ENCODE data around the gene HPCAL1. TPM values are rescaled to one million over a fixed set of nuclear protein-coding genes. Genes with fewer than 3 reads are reported as not detected.

The HPCAL1 gene
- total and polyA plus RNA-seq, 2 of the 4 experiments (the other 2 are of a cell fraction) = 8.2 to 33.7 TPM

DNA sequence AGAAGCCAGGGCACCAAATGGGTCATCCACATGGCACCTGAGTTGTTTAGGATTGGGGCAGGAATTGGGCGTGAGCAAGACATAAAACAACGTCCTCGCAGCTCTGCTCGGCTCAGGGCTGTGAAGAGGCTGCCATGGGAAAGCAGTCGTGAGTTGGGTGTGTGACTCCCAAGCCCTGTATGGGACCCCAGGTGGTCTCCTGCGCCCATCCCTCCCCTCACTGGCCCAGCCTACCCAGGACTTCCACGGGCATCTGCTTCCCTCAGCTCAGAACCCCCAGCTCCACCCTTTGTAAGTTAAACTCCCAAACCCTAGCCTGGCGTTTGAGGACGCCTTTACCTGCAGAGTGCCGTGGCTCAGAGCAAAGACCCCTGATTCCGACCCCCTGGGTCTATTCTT, 23.2 kb upstream of the HPCAL1 start:
- dilution Hi-C loops (cut with HindIII; ENCODE audit: low sequenced_read_pairs, unreplicated experiment) (no loop called here), intact Hi-C loops (cut with micrococcal nuclease) (no loop called here), in situ Hi-C loops (cut with MboI; ENCODE audit: low sequenced_read_pairs) (no loop called here)
- Histone ChIP-seq H3K36me3 (ENCODE audit: control insufficient read depth, insufficient read depth, low read length) (no peaks in the 10 kb centered on the region), H3K4ac (ENCODE audit: low read depth, low read length) (no peak overlapping the region), H4K20me1 (ENCODE audit: insufficient read depth, low read length) (no peaks in the 10 kb centered on the region), H3K27me3 (ENCODE audit: control insufficient read depth, insufficient read depth, low read length) (no peaks in the 10 kb centered on the region), H3K14ac (replicated peaks; ENCODE audit: low read depth, low read length) (no peak overlapping the region), H3K18ac (ENCODE audit: low read depth, low read length) (no peak overlapping the region), H2BK15ac (ENCODE audit: low read depth, low read length) (peak overlapping the region; percentile 45; the same call in 2 of the 3 replicates), H3K9me1 (ENCODE audit: insufficient read depth, low read length) (peaks cover 16% of the 10 kb centered on the region), H2BK120ac (ENCODE audit: low read depth, low read length) (no peak overlapping the region; the same call in 1 of the 2 replicates), H3K4me1 (ENCODE audit: control insufficient read depth, insufficient read depth, low read length) (peaks cover 18% of the 10 kb centered on the region), H3K27ac (ENCODE audit: insufficient read depth, low read length) (no peak overlapping the region), H3K56ac (ENCODE audit: extremely low read depth, insufficient read depth, low read length) (no peak overlapping the region), H3K23ac (ENCODE audit: low read depth, low read length) (no peak overlapping the region), H3K4me3 (ENCODE audit: insufficient read depth, low read depth, low read length) (no peak overlapping the region), H2AK5ac (ENCODE audit: low read depth, low read length) (peak overlapping the region; percentile 49), H3K4me2 (ENCODE audit: low read depth, low read length) (no peak overlapping the region), H2AK9ac (replicated peaks; ENCODE audit: low read depth, low read length, poor library complexity) (peak overlapping the region; percentile 10), H3K9me3 (ENCODE audit: control insufficient read depth, insufficient read depth, low read length) (no peaks in the 10 kb centered on the region), H2AFZ (replicated peaks; ENCODE audit: low read length, poor library complexity) (peak overlapping the region; percentile 33), H4K8ac (ENCODE audit: low read depth in 2 of 2, low read length in 2 of 2) (no peak overlapping the region), H4K91ac (ENCODE audit: insufficient read depth, low read depth, low read length) (no peak overlapping the region), H4K5ac (ENCODE audit: low read depth, low read length) (no peak overlapping the region), H3K9ac (ENCODE audit: low read depth, low read length) (no peak overlapping the region), H3K79me1 (ENCODE audit: low read depth in 1 of 2, low read length in 2 of 2) (peaks cover 0 to 4% of the 10 kb centered on the region in 2 experiments; a peak in 1 of 4 replicates), H2BK20ac (ENCODE audit: low read depth, low read length) (no peak overlapping the region), H2BK5ac (ENCODE audit: low read depth, low read length, poor library complexity, severe bottlenecking) (no peak overlapping the region)
- DNase-seq = no peak
- ChIA-PET CTCF (no interaction called here), POLR2A (ENCODE audit: unreplicated experiment) (no interaction called here)
- no peak for ATAC-seq (ENCODE audit: low read depth)
- 80% methylated on average over 4 of the region's 11 CpGs; no CpG with 5 or more reads in 1 of the 2 experiments for WGBS, 2 experiments (ENCODE audit: extremely low coverage in 2 of 2, insufficient read length in 1 of 2)
- no TSS peak for BruUV-seq (replicated peaks)
- TF ChIP-seq CHD1 (IDR thresholded peaks at IDR 0.05; ENCODE audit: low read depth, low read length) (no peak), FOS (IDR thresholded peaks at IDR 0.05; ENCODE audit: low read depth, low read length) (no peak)
- TF ChIP-seq, protein P1, sequence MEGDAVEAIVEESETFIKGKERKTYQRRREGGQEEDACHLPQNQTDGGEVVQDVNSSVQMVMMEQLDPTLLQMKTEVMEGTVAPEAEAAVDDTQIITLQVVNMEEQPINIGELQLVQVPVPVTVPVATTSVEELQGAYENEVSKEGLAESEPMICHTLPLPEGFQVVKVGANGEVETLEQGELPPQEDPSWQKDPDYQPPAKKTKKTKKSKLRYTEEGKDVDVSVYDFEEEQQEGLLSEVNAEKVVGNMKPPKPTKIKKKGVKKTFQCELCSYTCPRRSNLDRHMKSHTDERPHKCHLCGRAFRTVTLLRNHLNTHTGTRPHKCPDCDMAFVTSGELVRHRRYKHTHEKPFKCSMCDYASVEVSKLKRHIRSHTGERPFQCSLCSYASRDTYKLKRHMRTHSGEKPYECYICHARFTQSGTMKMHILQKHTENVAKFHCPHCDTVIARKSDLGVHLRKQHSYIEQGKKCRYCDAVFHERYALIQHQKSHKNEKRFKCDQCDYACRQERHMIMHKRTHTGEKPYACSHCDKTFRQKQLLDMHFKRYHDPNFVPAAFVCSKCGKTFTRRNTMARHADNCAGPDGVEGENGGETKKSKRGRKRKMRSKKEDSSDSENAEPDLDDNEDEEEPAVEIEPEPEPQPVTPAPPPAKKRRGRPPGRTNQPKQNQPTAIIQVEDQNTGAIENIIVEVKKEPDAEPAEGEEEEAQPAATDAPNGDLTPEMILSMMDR (conservative IDR thresholded peaks at IDR 0.05; ENCODE audit: low read depth, low read length) = no peak
